IPS-NIHi7 (cell line): ENCODE results near the gene POLR2L.
A peak's percentile ranks its signal among the peaks of the same experiment; 100 is the strongest.

Source experiments
- DNase-seq: peaks from one replicate; pipeline ENCODE4 v3.0.0; 2012; ENCODE audit warnings: mixed read lengths; ENCODE audit errors: extremely low spot score

The POLR2L gene

GRCh38 chr11:854601-855329, 12.4 kb upstream of the POLR2L start:
- DNase-seq, result no peak

- DNase-seq, result no peak
These were observed 11.5 kb upstream of the POLR2L start for GRCh38 chr11:853682-854448.

- no peak for DNase-seq
These were observed 10.4 kb upstream of the POLR2L start for GRCh38 chr11:852762-853161.

- peak; percentile 69 for DNase-seq
These were observed 8.7 kb upstream of the POLR2L start for GRCh38 chr11:850775-851763.

- no peak for DNase-seq
These were observed 7.8 kb upstream of the POLR2L start for GRCh38 chr11:849951-850774.

GRCh38 chr11:849104-849824, 6.9 kb upstream of the POLR2L start:
- peak; percentile 91 for DNase-seq

- peak; percentile 74 for DNase-seq
These were observed 6.1 kb upstream of the POLR2L start for GRCh38 chr11:848380-848931.

- DNase-seq, result no peak
These were observed 5.5 kb upstream of the POLR2L start for GRCh38 chr11:847876-848275.

- DNase-seq, result no peak
These were observed 4.3 kb upstream of the POLR2L start for GRCh38 chr11:846496-847098.

- no peak for DNase-seq
These were observed 3.7 kb upstream of the POLR2L start for GRCh38 chr11:845872-846495.

- peak; percentile 81 for DNase-seq
These were observed 2.6 kb upstream of the POLR2L start for GRCh38 chr11:844693-845644.

- peak; percentile 86 for DNase-seq
These were observed 1.7 kb upstream of the POLR2L start for GRCh38 chr11:843818-844692.

- DNase-seq, result no peak
These were observed 881 bp upstream of the POLR2L start for GRCh38 chr11:843086-843734.

GRCh38 chr11:841981-842369, 354 bp downstream of the POLR2L start:
- no peak for DNase-seq

GRCh38 chr11:839875-840617, 2.3 kb downstream of the POLR2L start:
- peak; percentile 31 for DNase-seq

- DNase-seq, result no peak
These were observed 3.1 kb downstream of the POLR2L start for GRCh38 chr11:839280-839623.
